ENCODE data around the gene PYROXD2.

DNA sequence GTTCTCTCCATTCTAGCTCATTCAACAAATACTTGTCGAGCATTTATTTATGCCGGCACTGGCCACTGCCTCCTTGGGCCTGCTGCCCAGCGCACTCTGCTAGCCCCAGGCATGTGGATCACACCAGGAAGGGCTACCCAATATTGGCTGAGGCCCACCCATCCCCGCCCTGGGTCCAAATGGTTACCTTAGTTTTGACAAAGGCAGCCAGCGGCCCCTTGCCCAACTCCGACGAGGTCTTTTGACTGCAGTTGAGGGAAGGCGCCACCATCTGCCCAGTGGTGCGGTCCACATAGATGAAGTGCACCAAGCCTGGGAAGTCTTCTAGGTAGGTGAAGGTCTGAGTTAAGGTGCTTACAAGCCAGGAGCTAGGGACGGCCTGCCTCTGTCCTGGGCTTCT is 7.2 kb upstream of the PYROXD2 start:
- TF ChIP-seq, protein P1, sequence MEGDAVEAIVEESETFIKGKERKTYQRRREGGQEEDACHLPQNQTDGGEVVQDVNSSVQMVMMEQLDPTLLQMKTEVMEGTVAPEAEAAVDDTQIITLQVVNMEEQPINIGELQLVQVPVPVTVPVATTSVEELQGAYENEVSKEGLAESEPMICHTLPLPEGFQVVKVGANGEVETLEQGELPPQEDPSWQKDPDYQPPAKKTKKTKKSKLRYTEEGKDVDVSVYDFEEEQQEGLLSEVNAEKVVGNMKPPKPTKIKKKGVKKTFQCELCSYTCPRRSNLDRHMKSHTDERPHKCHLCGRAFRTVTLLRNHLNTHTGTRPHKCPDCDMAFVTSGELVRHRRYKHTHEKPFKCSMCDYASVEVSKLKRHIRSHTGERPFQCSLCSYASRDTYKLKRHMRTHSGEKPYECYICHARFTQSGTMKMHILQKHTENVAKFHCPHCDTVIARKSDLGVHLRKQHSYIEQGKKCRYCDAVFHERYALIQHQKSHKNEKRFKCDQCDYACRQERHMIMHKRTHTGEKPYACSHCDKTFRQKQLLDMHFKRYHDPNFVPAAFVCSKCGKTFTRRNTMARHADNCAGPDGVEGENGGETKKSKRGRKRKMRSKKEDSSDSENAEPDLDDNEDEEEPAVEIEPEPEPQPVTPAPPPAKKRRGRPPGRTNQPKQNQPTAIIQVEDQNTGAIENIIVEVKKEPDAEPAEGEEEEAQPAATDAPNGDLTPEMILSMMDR (IDR thresholded peaks at IDR 0.05): no peak
- TF ChIP-seq EP300 (IDR thresholded peaks at IDR 0.05): no peak
- TF ChIP-seq POLR2A (IDR thresholded peaks at IDR 0.05): no peak
